AG09319 (cell line): Measurements from ENCODE around the gene CRYZL1.

Experiments
- DNase-seq: peaks from one replicate; pipeline ENCODE4 v3.0.0-alpha.2; 2010; ENCODE audit warnings: low read depth; ENCODE audit errors: extremely low read depth
- TF ChIP-seq, protein P1 (sequence below): IDR thresholded peaks from 2 replicates; pipeline ENCODE4 v1.5.1; 2011; ENCODE audit warnings: low read depth, mild to moderate bottlenecking, inconsistent platforms, low read length, moderate library complexity

CRYZL1 gene

DNA sequence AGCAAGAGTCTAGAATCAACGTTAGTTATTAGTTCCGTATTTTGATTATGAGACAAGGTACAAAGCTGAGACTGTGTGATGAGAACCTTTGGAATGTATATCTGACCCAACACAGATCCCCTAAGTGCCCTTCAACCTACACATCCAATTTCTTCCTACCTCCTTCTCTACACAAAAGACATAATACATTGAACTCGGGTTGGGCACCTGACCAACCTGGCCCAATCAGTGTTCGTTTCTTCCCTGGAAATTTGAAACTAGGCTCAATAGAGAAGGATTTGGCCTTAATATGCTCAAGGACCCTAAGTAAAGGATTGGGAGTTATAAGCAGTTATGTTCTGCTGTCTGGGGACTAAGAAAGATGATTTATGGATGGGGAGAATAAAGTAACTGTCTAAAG lies 12.9 kb upstream of the CRYZL1 start:
- DNase-seq = no peak
- TF ChIP-seq, protein P1, sequence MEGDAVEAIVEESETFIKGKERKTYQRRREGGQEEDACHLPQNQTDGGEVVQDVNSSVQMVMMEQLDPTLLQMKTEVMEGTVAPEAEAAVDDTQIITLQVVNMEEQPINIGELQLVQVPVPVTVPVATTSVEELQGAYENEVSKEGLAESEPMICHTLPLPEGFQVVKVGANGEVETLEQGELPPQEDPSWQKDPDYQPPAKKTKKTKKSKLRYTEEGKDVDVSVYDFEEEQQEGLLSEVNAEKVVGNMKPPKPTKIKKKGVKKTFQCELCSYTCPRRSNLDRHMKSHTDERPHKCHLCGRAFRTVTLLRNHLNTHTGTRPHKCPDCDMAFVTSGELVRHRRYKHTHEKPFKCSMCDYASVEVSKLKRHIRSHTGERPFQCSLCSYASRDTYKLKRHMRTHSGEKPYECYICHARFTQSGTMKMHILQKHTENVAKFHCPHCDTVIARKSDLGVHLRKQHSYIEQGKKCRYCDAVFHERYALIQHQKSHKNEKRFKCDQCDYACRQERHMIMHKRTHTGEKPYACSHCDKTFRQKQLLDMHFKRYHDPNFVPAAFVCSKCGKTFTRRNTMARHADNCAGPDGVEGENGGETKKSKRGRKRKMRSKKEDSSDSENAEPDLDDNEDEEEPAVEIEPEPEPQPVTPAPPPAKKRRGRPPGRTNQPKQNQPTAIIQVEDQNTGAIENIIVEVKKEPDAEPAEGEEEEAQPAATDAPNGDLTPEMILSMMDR = no peak

DNA sequence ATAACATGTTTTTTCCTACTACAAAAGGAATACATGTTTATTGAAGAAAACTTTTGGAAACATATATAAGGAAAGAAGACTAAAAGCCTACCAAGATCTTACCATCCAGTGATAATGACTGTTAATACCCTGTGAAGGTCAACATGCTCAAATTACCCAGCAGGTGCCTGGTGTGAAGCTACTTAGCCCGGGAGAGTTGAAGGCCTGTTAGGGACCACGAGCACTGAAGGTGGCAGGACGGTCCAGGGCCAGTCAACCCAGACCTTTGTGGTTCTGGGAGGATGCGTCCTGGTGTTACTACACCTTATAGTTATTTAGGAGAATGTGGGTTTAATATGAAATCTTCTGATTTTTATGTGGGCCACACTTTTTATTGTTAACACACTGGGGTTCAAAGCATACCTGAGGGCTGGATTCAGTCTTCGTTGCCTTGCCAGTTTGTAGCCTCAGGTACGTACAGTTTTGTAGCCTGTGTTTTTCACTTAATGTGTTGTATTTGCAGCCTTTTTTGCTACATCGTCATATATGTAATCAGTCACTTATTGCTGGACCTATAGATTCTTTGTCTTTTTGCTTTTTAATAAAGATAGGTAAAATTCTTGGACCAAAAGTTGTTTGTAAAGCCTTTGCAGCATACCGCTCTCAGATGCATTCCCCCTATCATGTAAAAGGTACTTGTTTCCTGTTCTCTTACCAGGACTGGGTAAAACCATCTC lies 10.6 kb upstream of the CRYZL1 start:
- TF ChIP-seq, protein P1 = no peak
- DNase-seq = no peak

DNA sequence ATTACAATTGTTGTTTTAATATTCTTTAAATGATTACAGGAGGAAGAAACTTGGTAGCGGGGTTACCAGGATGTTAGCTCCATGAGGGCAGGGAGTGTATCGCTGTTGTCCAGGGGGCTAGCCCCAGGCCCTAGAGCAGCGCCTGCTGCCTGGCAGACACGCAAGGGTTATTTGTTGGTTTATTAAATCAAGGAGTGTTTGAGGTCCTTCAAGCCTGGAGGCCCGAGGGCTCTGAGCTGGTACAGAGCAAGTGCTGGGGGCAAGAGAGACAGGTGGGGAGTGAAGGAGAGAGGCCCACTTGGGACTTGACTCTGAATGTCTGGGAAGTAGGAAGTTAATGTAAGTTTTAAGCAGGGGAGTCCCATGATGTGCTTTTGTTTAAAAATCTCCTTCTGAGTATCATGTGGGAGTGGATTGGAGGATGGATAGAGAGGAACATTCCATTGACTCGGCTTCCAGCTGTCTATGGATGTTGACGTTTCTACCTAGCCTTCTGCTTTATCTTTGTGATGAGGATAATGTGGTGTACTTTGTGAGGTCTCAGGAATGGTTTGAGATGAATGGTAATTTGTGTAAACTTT lies 9.5 kb upstream of the CRYZL1 start:
- no peak for DNase-seq
- TF ChIP-seq, protein P1 = no peak

DNA sequence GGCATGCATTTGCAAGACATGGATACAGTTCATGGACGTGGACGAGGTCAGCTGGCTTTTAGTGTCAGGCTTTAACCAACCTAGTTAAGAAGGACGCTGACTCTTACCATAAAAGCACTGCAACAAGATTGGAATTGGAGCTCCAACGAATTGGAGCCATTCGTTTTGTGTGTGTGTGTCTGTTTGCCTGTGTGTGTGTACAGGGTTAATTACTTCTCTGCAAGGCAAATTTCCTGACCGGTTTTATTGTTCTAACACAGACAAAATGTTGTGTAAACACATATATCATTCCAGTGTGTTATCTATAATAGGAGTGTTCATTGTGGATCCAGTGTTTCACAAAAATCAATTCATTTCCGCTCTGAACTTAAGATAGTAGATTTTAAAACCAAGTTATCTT lies 8.7 kb upstream of the CRYZL1 start:
- no peak for DNase-seq
- TF ChIP-seq, protein P1 = no peak

DNA sequence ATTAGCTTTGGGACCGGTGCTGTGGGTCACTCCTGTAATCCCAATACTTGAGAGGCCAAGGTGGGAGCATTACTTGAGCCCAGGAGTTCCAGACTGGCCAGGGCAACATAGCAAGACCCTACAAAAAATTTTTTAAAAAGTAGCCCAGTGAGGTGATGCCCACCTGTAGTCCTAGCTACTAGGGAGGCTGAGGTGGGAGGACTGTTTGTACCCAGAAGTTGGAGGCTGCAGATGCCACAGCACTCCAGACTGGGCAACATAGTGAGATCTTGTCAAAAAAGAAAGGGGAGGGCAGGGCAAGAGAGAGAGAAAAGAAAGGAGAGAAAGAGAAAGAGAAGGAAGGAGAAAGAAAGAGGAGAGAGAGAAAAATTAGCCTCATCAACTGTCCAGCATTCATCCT lies 7.0 kb upstream of the CRYZL1 start:
- no peak for DNase-seq
- TF ChIP-seq, protein P1 = no peak

DNA sequence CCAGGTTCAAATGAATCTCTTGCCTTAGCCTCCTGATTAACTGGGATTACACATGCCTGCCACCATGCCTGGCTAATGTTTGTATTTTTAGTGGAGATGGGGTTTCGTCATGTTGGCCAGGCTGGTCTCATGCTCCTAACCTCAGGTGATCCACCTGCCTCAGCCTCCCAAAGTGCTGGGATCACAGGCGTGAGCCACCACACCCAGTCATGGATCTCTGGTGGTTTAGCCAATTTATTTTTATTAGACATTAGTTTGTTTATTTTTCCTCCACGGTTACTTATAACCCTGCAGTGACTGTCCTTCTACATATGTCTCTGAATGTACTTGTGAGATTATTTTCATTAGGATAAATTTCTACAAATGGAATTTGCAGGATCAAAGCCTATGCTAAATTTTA lies 6.0 kb upstream of the CRYZL1 start:
- no peak for DNase-seq
- TF ChIP-seq, protein P1 = no peak

DNA sequence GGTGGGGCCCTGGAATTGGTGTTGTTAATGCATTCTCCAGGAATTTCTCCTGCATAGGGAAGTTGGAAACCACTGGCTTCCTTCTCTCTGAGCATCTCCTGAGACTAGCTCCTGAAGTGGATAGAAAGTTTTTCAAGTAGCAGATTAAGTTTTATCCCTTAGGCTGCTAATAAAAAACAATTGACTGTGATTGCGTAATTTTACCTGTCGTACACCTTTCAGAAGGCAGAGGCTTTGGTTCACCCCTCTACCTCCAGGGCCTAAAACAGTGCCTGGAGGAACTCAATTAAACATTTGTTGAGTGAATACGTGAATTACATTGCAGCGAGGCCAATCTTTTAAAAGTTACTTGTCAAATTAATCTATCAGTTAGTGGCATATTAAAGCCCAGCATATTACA lies 4.2 kb upstream of the CRYZL1 start:
- no peak for DNase-seq
- TF ChIP-seq, protein P1 = no peak
